Duodenal mucosa (tissue), 2 donors: ENCODE results near the gene HINT3.
"Not testable (repeated sequence)": the region's sequence is repeated elsewhere in the genome, so short reads cannot be mapped to it uniquely, and the experiment has no call there.

ENCODE experiments used
- H3K27ac ChIP-seq: one replicate; pipeline ENCODE4 v1.7.0; 2013; ENCODE audit warnings: low read depth, low read length
- H3K27me3 ChIP-seq, 2 donors: one replicate each; pipeline ENCODE4 v1.7.0; 2013; ENCODE audit warnings: low read length in 2 of 2, control low read depth in 1 of 2; ENCODE audit not compliant: insufficient read depth in 2 of 2, control insufficient read depth in 1 of 2
- H3K36me3 ChIP-seq, 2 donors: one replicate each; pipeline ENCODE4 v1.7.0; 2013; ENCODE audit warnings: low read length in 2 of 2, control low read depth in 1 of 2; ENCODE audit not compliant: insufficient read depth in 2 of 2, control insufficient read depth in 1 of 2
- H3K4me1 ChIP-seq, 2 donors: one replicate each; pipeline ENCODE4 v1.7.0; 2013; ENCODE audit warnings: low read length in 2 of 2, control low read depth in 1 of 2; ENCODE audit not compliant: insufficient read depth in 2 of 2, control insufficient read depth in 1 of 2
- H3K4me3 ChIP-seq, 2 donors: one replicate each; pipeline ENCODE4 v1.7.0; 2013; ENCODE audit warnings: low read length in 2 of 2, low read depth in 1 of 2
- H3K9ac ChIP-seq, 2 donors: one replicate each; pipeline ENCODE4 v1.7.0; 2013; ENCODE audit warnings: low read length in 2 of 2, low read depth in 1 of 2
- H3K9me3 ChIP-seq, 2 donors: one replicate each; pipeline ENCODE4 v1.7.0; 2013; ENCODE audit warnings: low read length in 2 of 2, control low read depth in 1 of 2; ENCODE audit not compliant: control insufficient read depth in 1 of 2

Gene HINT3

DNA sequence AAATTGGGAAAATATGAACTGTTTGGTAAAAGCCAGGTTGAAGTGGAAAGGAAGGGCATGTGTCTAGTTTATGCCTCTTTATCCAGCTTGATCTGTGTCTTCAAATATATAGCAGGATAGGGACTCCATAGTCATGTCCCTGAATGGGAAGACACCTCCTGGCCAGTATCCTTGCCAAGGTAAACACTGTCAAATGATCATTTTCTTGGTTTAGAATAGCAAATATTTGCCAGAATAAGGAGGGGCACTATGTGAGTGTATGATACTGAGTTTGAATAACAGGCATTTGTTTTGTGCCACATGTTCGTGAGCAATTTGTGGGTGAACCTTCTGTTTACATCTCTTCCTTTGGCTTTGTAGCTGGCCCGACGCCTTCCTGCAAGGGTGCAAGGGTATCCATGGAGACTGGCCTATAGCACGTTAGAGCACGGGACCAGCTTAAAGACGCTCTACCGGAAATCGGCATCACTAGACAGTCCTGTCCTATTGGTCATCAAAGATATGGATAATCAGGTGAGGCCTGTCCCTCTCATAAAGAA, 34.2 kb upstream of the HINT3 start:
- H3K27me3 ChIP-seq: no peaks in the 10 kb centered on the region
- H3K4me3 ChIP-seq: no peak overlapping the region
- no peak overlapping the region for H3K27ac ChIP-seq
- peaks cover 33 to 38% of the 10 kb centered on the region in 2 donors for H3K4me1 ChIP-seq
- H3K9me3 ChIP-seq: no peaks in the 10 kb centered on the region
- peaks cover 27 to 51% of the 10 kb centered on the region in 2 donors for H3K36me3 ChIP-seq
- no peak overlapping the region for H3K9ac ChIP-seq

DNA sequence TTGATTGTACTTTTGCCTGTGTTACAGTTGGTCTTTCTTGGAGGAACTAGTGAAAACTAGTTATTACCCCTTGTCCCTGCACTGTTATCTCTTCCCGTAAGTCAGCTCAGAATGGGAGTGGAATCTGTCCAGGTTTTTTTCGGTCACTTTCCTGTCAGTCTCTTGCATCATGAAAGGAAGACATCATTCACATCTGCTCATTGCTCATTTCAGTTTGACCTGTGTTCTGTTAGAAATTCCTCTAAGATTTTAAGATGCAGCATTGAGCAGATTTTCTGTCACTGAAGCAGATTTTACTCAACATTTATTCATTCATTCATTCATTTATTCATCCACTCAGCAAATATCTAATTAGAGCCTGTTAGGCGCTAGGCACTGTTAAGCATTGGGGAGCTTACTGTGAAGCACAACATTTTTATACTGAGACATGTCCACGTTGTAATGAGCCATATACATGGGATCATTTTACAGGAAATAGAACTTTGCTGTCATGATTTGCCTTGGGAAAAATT, 33.1 kb upstream of the HINT3 start:
- H3K36me3 ChIP-seq: peaks cover 33 to 54% of the 10 kb centered on the region in 2 donors

GRCh38 chr6:125924169-125924568, 32.4 kb upstream of the HINT3 start:
- peaks cover 22 to 23% of the 10 kb centered on the region in 2 donors for H3K4me1 ChIP-seq
- H3K36me3 ChIP-seq: peaks cover 33 to 60% of the 10 kb centered on the region in 2 donors
- H3K27ac ChIP-seq: no peak overlapping the region

More for the DNA sequence above, 33.1 kb upstream of the HINT3 start:
- Histone ChIP-seq H3K9me3 (no peaks in the 10 kb centered on the region), H3K4me3 (peak overlapping the region in 1 of 2 donors; percentile 30), H3K4me1 (peaks cover 25 to 29% of the 10 kb centered on the region in 2 donors), H3K27ac (no peak overlapping the region), H3K27me3 (no peaks in the 10 kb centered on the region), H3K9ac (no peak overlapping the region)

DNA sequence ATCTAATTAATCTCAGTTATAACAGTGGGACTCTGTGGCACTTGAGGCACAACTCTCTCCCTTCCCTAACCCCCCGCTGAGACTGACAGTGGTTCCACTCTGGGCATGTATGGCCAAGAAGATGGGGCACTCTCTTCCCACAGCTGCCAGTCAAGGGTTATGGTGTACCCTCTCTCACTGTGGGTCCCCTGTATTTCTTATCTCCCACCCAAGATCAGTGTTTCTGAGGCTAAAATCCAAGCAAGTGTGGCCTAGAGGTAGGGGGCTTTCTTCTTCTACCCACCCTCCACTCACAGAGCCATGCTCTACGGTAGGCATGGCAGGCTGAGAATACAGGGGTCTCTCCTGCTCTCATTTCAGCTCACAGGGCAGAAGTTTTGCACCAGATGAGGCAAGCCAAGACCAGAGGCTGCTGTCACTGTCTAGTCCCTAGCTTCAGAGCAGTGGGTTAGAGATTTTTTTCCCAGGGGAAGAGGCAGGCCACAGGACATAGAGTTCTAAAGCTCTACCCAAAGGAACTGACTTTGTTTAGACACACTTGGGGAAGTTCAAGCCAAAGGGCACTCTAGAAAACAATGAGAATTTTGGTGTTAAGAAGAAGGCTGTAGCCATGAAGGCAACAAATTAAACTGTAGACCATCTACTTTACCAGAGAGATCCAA, 31.7 kb upstream of the HINT3 start:
- H3K9me3 ChIP-seq: no peaks in the 10 kb centered on the region
- H3K36me3 ChIP-seq: peaks cover 33 to 60% of the 10 kb centered on the region in 2 donors
- peaks cover 20 to 22% of the 10 kb centered on the region in 2 donors for H3K4me1 ChIP-seq

More at GRCh38 chr6:125924169-125924568, 32.4 kb upstream of the HINT3 start:
- Histone ChIP-seq H3K4me3 (no peak overlapping the region), H3K27me3 (no peaks in the 10 kb centered on the region), H3K9ac (no peak overlapping the region), H3K9me3 (no peaks in the 10 kb centered on the region)

DNA sequence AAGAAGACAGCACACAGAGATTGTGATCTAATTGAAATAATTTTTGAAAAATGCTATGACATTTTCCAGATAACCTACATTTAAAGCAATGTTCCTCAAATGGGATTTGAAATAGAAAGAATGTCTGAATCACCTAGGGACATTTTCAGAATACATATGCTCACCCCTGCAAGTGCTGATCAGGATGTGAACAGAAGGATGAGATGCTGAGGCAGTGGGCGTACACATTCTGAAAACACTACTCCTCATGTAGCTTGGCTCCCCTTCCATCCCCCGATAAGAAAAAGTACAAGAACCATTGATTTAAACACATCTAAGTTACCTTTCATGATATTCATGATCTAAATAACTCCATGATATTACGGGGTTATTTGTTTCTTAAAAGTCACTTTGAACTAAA, 29.9 kb upstream of the HINT3 start:
- peaks cover 31 to 61% of the 10 kb centered on the region in 2 donors for H3K36me3 ChIP-seq
- H3K4me1 ChIP-seq: peaks cover 14 to 20% of the 10 kb centered on the region in 2 donors
- H3K9ac ChIP-seq: no peak overlapping the region
- no peak overlapping the region for H3K27ac ChIP-seq
- no peak overlapping the region for H3K4me3 ChIP-seq
- no peaks in the 10 kb centered on the region for H3K9me3 ChIP-seq
- H3K27me3 ChIP-seq: no peaks in the 10 kb centered on the region

More for the DNA sequence above, 31.7 kb upstream of the HINT3 start:
- Histone ChIP-seq H3K27me3 (no peaks in the 10 kb centered on the region), H3K9ac (no peak overlapping the region), H3K4me3 (no peak overlapping the region), H3K27ac (no peak overlapping the region)

DNA sequence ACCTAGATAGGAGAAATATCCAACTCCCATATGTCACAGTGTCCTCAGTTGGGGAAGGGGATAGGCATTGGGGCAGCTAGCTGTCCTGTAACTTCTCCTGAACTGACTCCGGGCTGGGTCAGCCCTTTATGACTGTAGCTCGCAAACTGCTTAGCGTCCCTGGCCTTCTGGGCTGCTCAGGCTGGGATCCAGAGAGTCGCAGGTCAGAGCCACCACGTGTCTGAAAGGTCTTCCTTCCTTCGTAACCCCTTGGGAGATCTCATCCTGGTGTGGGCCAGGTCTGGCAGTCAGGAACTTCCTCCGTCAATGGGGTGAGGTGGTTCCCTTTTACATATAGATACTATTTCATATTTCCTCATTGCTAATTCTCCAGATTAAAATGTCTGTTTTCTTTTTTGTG, 28.8 kb upstream of the HINT3 start:
- no peak overlapping the region for H3K27ac ChIP-seq
- no peaks in the 10 kb centered on the region for H3K9me3 ChIP-seq
- no peaks in the 10 kb centered on the region for H3K27me3 ChIP-seq
- no peak overlapping the region for H3K4me3 ChIP-seq
- no peak overlapping the region for H3K9ac ChIP-seq
- H3K36me3 ChIP-seq: peaks cover 23 to 50% of the 10 kb centered on the region in 2 donors
- H3K4me1 ChIP-seq: peaks cover 5 to 20% of the 10 kb centered on the region in 2 donors

GRCh38 chr6:125930765-125931418, 25.7 kb upstream of the HINT3 start:
- H3K27ac ChIP-seq: no peak overlapping the region
- H3K4me1 ChIP-seq: no peaks in the 10 kb centered on the region
- no peak overlapping the region for H3K4me3 ChIP-seq
- no peaks in the 10 kb centered on the region for H3K27me3 ChIP-seq
- H3K9ac ChIP-seq: no peak overlapping the region
- H3K36me3 ChIP-seq: peaks cover 5 to 27% of the 10 kb centered on the region in 2 donors
- no peaks in the 10 kb centered on the region for H3K9me3 ChIP-seq

- Histone ChIP-seq H3K36me3 (peaks cover 5 to 21% of the 10 kb centered on the region in 2 donors), H3K9ac (no peak overlapping the region), H3K4me1 (no peaks in the 10 kb centered on the region), H3K27me3 (no peaks in the 10 kb centered on the region), H3K4me3 (no peak overlapping the region), H3K27ac (no peak overlapping the region), H3K9me3 (no peaks in the 10 kb centered on the region)
These were observed 24.7 kb upstream of the HINT3 start for GRCh38 chr6:125931733-125932450.

DNA sequence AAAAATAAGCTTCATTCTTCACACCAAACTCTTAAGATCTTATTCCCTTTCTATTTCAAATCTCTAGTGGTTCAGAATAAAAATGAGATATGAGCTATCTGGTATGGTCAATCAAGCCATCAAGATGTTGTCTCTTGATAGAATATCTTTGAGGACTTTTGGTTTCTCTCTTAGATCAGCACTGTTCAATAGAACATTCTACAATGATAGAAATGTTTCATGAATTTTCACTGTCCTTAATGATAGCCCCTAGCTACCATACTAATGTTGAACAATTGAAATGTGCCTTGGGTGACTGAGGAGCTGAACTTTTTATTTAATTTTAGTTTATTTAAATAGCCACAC, 24.1 kb upstream of the HINT3 start:
- H3K36me3 ChIP-seq: peaks cover 5 to 19% of the 10 kb centered on the region in 2 donors
- no peak overlapping the region for H3K4me3 ChIP-seq
- H3K27me3 ChIP-seq: no peaks in the 10 kb centered on the region
- no peak overlapping the region for H3K9ac ChIP-seq
- H3K9me3 ChIP-seq: no peaks in the 10 kb centered on the region
- no peak overlapping the region for H3K27ac ChIP-seq
- no peaks in the 10 kb centered on the region for H3K4me1 ChIP-seq

GRCh38 chr6:125935520-125935919, 21.1 kb upstream of the HINT3 start:
- not testable (repeated sequence) for H3K36me3 ChIP-seq, H3K27ac ChIP-seq, H3K9me3 ChIP-seq, H3K4me3 ChIP-seq, H3K9ac ChIP-seq, H3K4me1 ChIP-seq, H3K27me3 ChIP-seq
